CD4-positive, alpha-beta T cell treated with Interleukin-2 at 100 ng/mL for 4 hours (primary cell): ENCODE measurements around the gene GRK3.
"Not testable (repeated sequence)": the region's sequence is repeated elsewhere in the genome, so short reads cannot be mapped to it uniquely, and the experiment has no call there.

ENCODE experiments used
- DNase-seq: peaks from one replicate; pipeline ENCODE4 v3.0.0-alpha.2; 2020; ENCODE audit warnings: low spot score

Gene GRK3

DNA sequence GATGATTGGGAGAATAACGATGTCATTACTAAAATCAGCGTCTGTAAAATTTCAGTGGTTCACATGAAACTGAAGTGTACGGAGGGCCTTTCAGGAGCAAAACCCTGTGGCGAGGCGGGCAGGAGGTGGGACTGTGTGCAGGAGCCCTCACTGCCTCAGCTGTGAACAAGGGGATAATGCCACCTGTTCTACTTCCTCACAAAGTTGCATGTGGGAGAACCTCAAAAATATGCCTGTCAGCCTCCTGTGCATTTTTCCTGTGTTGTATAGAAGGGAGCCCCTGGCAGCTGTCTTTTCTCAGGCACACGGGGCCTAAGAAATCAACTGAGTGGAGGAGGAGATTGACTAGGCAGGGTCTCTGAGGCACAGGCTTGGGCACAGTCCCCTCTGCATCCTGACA, 134.5 kb downstream of the GRK3 start:
- no peak for DNase-seq

DNA sequence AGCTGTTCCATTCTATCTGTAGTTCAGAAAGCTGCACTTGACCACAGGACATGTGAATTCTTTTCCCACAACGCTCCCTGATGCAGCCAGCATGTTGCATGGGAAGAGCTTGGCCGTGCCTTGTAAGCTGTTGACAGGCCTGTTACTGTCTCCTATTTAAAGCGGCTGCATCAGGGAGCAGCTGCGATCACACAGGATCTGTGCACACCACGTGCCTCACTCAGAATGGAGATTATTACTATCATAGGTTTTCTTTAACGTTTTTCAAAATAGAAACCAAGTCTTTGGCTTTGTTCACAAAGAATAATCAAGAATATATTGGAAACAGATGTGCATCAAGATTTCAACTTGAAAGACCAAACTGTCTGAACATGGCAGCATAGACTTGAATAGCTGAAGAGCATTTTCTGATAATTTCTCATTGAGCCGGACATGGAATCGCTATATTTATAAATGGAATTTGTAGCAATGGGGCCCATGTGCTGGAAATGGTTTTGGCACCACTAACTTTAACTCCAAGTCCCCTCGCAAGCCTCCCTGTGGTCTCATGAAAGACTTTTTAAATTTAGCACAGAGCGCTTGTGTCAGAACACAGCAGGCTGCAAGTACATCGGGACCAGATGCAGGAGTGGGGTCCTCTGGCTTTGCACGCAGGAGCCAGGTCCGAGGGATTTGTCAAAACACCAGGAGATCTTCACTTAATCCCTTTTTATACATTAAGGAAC, 136.7 kb downstream of the GRK3 start:
- no peak for DNase-seq

DNA sequence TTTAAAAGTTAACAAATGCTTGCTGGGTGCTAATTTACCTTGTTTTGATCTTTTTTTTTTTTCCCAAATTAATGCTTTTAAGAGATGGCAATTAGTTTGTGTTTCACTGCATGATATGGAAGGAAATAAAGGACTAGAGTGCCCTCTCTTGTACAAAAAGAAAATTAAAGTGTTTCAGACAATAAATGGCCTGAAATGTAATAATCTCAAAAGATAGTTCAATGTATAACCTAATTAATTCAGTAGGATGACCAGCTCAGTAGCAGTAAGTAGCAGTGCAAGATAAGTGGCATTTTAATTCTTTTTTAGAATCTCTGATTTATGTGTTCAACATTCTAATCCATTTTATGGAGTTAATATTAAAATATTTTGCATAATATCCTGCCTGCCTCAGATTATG, 137.6 kb downstream of the GRK3 start:
- DNase-seq, result no peak

DNA sequence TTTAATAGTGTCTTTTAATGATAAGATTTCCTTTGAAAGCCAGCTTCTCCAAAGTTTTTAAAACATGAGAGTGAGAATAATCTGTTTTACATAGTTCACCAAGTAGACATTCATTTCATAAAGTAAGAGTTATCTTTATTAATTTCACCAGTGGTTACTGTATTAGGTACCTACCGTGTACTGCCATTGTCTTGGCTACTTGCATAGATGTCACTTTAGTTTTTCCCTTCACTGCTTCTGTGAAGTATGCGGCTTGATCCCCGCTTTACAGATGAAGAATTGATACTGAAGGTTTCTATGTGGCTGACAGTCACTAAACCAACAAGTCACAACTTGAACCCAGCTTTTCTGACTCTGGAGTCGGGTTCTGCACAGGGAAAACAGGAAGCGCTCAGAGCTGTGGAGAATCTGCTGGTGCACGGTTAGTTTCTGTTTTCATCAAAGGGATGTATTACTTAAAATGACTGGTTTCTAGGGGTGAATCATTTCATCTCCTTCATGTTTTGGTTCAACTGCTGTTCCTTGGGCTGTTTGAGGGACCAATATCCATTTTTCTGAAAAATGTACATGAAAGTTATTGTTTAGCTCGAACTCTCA, 138.2 kb downstream of the GRK3 start:
- DNase-seq, result no peak

- no peak for DNase-seq
Observed at GRCh38 chr22:25704701-25705100, 140.2 kb downstream of the GRK3 start.

GRCh38 chr22:25706197-25706596, 141.7 kb downstream of the GRK3 start:
- DNase-seq, result no peak

GRCh38 chr22:25708430-25708829, 144.0 kb downstream of the GRK3 start:
- DNase-seq, result not testable (repeated sequence)

- DNase-seq, result no peak
Observed at GRCh38 chr22:25709758-25710157, 145.3 kb downstream of the GRK3 start.

DNA sequence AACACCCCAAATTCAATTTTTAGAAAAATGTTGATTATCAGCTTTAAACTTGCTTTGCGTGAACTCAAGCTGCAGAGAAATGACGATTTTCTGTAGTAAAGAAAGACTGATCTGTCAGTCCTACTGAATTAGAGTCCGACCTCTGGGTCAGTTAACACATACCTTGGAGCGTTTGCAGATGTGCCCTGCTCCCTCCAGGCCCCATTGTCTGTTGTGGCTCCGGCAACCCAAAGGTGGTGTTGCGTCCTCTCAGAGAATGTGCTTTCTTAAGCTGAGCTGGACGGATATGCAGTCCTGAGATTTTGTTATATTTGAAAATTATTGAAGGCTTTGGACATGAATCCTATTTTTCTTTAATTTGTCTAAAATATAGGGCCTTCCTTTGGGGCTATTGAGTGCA, 146.0 kb downstream of the GRK3 start:
- DNase-seq, result no peak

- DNase-seq, result no peak
Observed at GRCh38 chr22:25711491-25711890, 147.0 kb downstream of the GRK3 start.

GRCh38 chr22:25712661-25713400, 148.4 kb downstream of the GRK3 start:
- DNase-seq, result no peak

DNA sequence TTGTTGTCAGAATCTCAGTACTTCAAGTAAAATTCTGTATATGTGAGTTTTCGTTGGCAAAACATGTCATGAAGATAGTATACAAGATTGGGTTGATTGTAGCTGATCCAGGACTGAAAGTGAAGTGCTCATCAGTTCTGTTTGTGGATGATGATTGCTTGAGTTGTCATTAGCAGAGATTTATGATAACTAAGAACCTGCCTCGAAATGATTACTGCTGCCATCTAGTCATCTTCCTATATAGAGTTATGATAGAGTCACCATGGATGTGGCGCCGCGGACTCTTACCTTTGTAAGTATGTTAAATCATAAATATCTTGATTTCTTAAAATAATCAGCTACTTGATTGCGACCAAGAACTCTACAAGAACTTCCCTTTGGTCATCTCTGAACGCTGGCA, 149.6 kb downstream of the GRK3 start:
- no peak for DNase-seq

- no peak for DNase-seq
Observed at GRCh38 chr22:25714739-25715138, 150.3 kb downstream of the GRK3 start.

DNA sequence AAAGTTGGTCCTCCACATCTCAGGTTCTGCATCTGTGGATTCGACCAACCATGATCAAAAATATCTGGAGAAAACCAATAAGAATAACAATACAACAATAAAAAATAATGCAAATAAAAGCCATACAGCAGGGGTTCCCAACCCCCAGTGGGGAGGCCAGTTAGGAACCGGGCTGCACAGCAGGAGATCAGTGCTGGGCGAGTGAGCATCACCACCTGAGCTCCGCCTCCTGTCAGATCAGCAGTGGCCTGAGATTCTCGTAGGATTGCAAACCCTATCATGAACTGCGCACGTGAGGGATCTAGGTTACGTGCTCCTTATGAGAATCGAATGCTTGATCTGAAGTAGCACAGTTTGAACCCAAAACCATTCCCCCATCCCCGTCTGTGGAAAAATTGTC, 152.2 kb downstream of the GRK3 start:
- DNase-seq, result no peak

GRCh38 chr22:25718135-25718840, 153.8 kb downstream of the GRK3 start:
- DNase-seq, result no peak

- no peak for DNase-seq
Observed at GRCh38 chr22:25722223-25722622, 157.7 kb downstream of the GRK3 start.

DNA sequence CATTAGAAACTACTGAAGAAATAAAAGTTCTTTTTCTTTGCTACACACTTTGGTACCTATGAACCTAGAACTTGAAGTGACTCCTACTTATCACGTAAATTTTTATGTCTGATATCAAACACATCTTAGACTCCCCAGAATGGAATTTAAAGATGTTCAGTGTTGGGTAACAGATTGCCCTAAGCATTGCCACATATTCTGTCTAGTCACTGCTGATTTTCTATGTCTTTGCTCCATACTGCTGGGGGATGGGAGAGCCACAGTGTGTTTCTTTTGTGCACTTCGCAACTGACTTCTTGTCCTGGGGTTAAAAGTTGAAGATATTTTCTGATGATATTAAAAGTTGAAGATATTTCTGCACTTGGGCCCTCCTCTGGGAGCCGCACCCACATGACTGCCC, 158.2 kb downstream of the GRK3 start:
- DNase-seq, result no peak

GRCh38 chr22:25726241-25726640, 161.8 kb downstream of the GRK3 start:
- no peak for DNase-seq

DNA sequence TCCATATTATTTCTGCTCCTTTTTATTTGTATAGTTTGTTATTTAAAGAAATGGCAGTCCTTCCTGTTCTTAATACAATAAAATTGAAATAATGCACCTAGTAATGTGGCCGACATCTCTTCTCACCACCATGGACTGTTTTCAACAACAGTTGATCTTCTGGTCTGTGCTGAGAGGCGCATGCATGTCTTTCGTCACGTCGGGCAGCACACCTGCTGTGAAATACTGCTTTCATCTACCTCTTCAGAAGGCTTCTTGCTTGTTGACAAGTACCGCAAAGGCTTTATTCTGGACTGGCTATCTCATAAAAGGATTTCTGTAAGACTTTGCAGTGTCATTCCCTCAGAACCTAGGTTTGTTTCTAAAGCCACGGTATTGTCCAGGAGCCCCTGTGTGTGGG, 163.6 kb downstream of the GRK3 start:
- no peak for DNase-seq

DNA sequence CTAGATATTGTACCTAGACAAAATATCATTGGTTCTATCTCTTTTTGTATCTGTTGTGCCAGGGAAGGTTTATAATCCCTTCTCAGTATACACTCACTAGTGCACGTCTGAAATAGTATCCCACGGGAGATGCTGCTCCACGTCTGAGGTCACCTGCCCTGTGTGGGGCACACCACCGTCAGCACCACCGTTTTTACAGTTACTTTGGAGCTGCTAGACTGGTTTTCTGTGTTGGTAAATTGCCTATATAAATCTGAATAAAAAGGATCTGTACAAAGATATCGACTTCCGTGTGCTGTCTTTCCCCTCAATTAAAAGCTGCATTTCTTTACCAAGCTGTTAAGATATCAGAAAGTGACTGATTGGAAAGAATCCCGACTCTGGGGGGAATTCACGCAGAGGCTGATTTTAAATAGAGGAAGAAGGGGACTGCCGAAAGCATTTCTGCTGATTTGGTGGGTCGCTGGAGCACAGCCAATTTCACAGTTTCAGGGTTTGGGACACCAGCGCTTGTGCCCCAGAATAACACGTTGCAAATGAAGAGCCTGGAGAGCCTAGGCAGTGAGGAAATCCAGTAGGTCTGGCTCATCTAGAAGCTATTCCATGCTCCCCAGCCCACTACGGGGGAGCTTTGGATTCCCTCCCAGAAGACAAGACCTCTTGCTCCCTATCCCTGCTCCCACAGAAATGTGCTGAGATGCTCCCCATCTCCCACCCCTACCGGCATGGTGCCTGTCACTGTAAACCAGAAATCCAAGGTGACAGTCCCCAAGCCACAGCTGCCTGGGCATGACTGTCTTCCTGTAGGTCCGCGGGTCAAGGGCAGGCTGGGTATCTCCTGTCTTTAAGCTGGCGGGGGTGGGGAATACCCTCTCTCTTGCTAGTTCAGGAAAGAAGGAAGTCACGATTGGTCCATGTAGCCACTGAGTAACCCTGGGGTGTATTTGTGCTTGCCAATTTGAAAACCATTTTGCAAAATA, 164.8 kb downstream of the GRK3 start:
- DNase-seq, result no peak

DNA sequence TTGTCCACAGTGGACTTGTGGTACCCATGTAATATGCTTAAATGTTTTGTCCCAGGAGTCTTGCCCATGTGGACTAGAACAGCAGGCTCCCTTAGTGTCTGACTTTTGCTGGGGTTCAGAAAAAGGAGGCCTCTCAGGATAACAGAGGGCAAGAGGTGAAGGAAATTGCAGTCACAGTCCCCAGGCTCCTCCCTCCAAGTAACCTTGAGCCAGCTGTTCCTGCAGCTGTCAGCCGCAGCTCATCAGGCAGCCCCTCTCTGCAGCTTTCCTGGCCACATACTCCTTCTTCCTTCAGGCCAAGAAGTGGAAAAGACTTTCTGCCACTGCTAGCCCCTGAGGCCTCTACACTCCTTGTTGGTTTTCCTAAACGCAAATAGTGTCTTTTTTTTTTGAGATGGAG, 171.2 kb downstream of the GRK3 start:
- no peak for DNase-seq
